ENCODE results near the gene TRMT1L.
A peak's percentile ranks its signal among the peaks of the same experiment; 100 is the strongest.
"Not testable (repeated sequence)": the region's sequence is repeated elsewhere in the genome, so short reads cannot be mapped to it uniquely, and the experiment has no call there.

The TRMT1L gene

GRCh38 chr1:185156854-185157598 is at the start of gene TRMT1L, which contains the start of gene SWT1:
Gene TRMT1L, minus strand, starts transcription at chr1:185156953. Its CDS starts 241 bp downstream, at chr1:185156712.
Gene SWT1, plus strand, starts transcription at chr1:185157167. Its CDS starts 3,675 bp downstream, at chr1:185160842.
- DNase-seq (ENCODE audit: low read depth) = peak; percentile 98

DNA sequence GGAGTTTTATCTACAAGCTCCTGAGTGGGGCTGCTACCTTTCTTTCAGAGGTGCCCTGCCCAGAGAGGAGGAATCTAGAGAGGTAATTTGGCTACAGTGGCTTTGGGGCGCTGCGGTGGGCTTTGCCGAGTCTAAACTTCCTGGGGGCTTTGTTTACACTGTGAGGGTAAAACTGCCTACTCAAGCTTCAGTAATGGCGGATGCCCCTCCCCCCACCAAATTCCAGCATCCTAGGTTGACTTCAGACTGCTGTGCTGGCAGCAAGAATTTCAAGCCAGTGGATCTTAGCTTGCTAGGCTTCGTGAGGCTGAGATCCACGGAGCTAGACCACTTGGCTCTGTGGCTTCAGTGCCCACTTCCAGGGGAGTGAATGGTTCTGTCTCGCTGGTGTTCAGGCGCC is 44.1 kb upstream of the TRMT1L start:
- DNase-seq (ENCODE audit: low read depth) = no peak

DNA sequence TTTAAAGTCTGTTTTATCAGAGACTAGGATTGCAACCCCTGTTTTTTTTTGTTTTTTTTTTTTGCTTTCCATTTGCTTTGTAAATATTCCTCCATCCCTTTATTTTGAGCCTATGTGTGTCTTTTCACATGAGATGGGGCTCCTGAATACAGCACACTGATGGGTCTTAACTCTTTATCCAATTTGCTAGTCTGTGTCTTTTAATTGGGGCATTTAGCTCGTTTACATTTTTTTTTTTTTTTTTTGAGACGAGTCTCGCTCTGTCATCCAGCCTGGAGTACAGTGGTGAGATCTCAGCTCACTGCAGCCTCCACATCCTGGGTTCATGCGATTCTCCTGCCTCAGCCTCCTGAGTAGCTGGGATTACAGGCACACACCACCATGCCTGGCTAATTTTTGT is 42.0 kb upstream of the TRMT1L start:
- not testable (repeated sequence) for DNase-seq (ENCODE audit: low read depth)

DNA sequence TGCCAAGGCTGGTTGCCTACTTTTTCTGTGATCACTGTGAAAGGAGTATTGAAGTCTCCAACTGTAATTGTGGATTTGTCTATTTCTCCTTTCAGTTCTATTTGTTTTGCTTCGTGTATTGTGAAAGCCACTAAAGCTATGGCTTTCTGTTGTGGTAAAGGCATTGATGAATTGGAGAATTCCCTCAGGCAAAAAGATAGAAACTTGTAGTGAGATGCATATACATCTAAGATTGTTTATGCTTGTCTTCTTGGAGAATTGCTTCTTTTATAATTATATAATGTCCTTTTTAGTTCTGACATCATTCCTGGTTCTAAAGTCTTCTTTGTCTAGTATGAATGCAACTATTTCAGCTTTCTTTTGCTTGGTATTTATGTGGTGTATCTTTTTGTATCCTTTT is 37.0 kb upstream of the TRMT1L start:
- DNase-seq (ENCODE audit: low read depth) = no peak

GRCh38 chr1:185170291-185170848 is 13.6 kb upstream of the TRMT1L start:
- DNase-seq (ENCODE audit: low read depth) = no peak

GRCh38 chr1:185166106-185166505 is 9.4 kb upstream of the TRMT1L start:
- no peak for DNase-seq (ENCODE audit: low read depth)

GRCh38 chr1:185162491-185162890 is 5.7 kb upstream of the TRMT1L start:
- DNase-seq (ENCODE audit: low read depth) = no peak

GRCh38 chr1:185159966-185160365 is 3.2 kb upstream of the TRMT1L start:
- DNase-seq (ENCODE audit: low read depth) = no peak

- DNase-seq (ENCODE audit: low read depth) = no peak
Observed at GRCh38 chr1:185158800-185159199, 2.0 kb upstream of the TRMT1L start.

DNA sequence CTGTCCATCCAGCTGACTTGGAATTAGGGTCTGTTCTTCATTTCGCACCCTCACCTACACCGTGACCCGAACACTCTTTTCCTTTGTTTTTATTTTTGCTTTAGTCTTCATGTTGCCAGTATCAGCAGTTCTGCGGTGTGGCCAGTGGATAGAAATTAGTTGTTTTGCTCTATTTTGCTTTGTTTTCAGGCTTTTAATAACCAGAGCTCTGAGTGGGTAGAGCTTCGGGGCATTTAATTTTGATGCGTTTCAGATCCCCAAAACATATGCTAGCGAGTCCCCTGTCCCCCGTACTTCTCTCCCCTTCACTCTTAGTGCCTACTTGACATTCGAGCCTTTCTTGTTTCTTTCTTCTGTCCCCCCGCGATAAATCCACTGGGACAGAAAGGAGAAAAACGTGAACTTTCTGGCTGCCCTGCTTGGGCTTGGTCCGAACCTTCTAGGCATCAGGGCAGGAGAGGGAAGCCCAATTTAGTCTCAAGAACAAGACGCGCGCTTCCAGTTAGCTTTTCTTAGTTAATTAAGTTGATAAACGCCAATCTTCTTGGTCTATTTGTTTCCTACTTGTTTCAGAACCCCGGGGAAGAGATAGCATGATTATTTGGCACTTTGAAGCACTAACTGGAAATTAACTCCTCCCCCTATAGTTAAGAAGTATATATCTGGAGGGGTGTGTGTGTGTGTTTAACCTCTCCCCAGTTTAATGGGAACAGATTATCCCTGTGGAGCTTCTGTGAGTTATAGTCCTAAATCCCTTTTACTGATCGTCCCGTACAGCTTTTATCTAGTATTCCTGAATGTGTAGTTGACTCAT is 1.1 kb upstream of the TRMT1L start:
- no peak for DNase-seq (ENCODE audit: low read depth)

DNA sequence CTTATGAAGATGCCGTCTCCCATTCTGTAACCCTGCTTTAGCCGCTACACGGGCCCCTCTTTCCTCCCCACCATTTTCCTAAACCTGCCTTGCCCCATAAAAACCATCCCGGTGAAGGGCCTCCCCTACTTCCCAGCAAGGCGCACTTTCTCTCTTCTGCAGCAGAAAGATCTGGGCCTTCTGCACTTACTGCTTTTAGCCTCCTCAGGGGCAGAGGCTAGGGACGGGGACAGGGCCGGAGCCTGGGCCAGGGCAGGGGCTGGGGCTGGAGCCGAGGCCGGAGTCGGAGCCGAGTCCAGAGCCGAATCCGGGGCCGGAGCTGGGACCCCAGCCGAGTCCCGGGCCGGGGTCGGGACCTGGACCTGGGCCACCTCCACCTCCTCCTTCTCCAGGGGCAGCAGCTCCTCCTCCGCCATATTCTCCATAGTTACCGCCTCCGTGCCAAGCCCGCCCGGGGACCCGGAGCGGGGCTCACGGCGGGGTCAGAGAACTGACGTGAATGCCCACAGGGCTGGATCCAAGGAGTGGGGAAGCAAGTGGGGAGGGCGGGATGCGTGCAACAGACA is 382 bp downstream of the TRMT1L start:
- DNase-seq (ENCODE audit: low read depth) = no peak

DNA sequence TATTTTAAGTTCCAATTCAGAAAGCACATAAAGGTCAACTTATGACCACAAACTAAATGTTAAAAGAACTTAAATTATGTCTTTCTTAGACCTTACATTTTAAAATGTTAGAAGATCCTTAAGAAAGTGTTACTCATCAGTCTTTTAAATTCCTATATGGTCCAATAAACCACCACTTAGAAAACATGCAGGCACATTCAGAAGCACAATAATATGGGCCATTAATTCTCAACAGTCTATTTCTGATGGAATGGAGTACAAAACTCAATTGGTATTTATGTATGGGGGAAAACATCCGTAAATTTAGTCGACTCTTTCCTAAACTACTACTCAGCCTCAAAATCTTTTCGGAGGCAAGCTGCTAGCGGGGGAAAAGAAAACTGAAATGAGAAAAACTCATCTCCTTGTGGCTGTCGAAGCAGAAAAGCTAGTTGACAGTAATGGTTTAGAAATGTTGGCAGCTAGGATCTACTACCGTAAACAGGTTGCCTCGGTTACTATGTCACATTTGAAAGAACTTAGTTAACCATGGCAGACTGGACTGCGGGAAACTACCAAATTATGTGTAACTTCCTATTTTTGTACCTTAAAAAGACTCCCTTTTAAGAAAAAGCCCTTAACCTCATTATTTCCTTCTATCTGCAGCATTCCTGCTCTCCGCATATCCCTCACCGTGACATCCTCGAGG is 1.0 kb downstream of the TRMT1L start:
- DNase-seq (ENCODE audit: low read depth) = no peak

DNA sequence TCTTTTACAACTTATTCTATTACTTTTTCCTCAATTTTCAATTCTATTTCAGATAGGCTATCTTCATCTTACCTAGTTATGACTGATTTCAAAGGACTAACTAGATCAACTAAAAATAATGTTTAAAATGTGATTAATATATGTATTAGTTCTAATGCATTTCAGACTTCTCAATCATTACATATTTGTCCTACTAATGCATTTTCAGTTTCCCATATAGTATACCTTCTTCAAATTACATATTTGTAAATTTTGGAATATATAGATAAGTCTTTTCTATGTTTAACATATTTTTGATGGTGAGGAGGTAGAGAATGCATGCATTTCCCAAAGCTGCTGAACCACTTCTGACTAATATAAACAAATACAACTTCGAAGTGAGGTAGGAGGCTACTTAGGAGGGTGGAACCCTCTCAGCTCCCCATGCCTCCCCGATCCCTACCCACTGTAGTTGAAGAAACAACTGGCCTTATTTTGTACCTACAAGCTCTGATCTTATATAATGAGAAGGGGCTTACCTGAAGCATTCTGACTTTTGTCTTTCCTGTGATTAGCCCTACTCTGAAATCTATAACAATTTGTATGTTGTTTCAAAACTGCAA is 1.7 kb downstream of the TRMT1L start:
- no peak for DNase-seq (ENCODE audit: low read depth)

- DNase-seq (ENCODE audit: low read depth) = no peak
Observed at GRCh38 chr1:185152187-185152767, 4.5 kb downstream of the TRMT1L start.

DNA sequence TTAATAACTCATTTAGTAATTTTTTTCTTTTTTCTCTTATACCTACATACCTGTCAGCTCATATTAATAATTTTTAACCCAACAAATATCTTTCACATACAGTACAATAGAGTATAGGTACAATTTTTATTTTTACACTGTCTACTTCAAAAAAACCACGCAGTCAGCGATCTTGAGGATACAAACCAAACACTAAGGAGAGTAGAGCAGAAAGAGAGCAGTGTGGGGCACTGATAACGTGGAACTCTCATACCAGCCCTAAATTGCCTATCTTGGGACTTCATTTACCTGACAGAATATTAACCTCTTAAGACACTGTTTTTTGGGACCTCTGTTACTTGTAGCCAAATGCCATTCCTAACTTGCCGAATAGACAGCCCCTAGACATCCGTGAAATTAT is 5.5 kb downstream of the TRMT1L start:
- no peak for DNase-seq (ENCODE audit: low read depth)

- no peak for DNase-seq (ENCODE audit: low read depth)
Observed at GRCh38 chr1:185144233-185144632, 12.5 kb downstream of the TRMT1L start.

- DNase-seq (ENCODE audit: low read depth) = no peak
Observed at GRCh38 chr1:185139246-185139645, 17.5 kb downstream of the TRMT1L start.

DNA sequence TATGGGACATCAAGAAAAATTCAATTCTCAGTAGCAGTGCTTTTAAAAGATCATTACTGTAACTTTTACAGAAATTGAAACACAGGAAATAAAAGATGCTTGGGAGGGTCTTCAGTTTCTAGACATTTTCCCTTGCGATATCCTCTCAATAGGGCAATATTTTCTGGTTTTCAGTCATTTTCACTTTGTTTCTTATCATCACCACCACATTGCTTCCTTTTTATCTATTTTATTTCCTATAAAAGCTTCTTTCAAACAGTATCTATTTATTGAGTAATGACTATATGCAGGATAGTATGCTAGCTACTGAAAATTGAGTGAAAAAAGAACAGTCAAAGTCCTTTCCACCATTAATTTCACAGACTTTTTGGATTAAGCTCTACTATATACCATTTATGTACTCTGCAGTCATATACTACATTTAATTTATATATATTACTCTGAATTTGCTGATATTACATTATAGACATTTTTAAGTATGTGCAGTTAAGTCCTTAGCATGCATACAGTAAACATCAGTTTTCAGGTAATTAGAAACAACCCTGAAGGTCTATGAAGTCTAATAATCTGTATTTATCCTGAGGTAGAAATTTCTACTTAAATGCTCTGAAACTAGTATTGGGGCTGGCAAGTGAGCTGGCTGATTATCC is 18.7 kb downstream of the TRMT1L start:
- DNase-seq (ENCODE audit: low read depth) = no peak

DNA sequence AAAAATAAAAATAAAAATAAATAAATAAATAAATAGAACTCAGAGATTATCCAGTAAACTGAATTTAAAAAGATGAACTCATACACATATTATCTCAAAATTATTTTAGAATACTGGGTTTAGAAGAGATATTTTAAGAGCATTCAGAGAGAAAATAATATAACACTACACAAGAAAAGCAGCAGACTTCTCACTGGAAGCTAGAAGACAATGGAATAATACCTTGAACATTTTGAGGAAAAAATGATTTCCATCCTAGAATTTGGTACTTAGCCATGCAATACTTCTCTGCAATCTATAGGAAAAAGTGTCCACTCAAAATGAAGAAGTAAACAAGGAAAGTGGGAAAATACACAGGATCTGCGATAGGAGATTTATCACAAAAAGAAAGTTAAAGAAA is 24.2 kb downstream of the TRMT1L start:
- no peak for DNase-seq (ENCODE audit: low read depth)

- DNase-seq (ENCODE audit: low read depth) = no peak
Observed at GRCh38 chr1:185129708-185130107, 27.0 kb downstream of the TRMT1L start.

DNA sequence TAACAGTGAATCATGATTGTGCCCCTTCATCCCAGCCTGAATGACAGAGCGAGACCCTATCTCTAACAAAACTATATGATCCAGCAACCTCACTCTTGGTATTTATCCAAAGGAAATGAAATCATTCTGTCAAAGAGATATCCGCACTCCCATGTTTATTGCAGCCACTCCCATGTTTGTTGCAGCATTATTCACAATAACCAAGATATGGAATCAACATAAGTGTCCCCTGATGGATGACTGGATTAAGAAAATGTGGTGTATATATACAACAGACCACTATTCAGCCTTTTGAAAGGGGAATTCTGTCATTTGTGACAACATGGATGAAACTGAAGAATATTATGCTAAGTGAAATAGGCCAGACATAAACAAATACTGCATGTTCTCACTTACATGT is 44.4 kb downstream of the TRMT1L start:
- no peak for DNase-seq (ENCODE audit: low read depth)
